HCT116 (cell line): ENCODE results near the gene C10orf53. TPM values are rescaled to one million over a fixed set of nuclear protein-coding genes. Genes with fewer than 3 reads are reported as not detected.

Source experiments
- ATAC-seq: fragments of 200-7000 bp; cut with Tn5 transposase; 2 replicates; pipeline ENCODE4 v1.9.1; 2020; ENCODE audit warnings: mild to moderate bottlenecking, moderate library complexity
- BruUV-seq: library from RNA; stranded (reverse); fragments of 400-500 nt; replicated peaks from 2 replicates; lab custom pipeline; 2021; lab: Mats Ljungman, UMichigan
- CTCF ChIA-PET: fragments of 300-600 bp; sonication (Branson Sonifier 250); formaldehyde crosslinking; loops from one replicate; lab custom pipeline; 2021; ENCODE audit warnings: antibody characterized with exemption; lab: Charles Lee
- POLR2A ChIA-PET: fragments of 300-600, 350-600 bp; sonication (Branson Sonifier 250); formaldehyde crosslinking; loops from one replicate; lab custom pipeline; 2021; ENCODE audit warnings: antibody characterized with exemption; lab: Charles Lee
- RAD21 ChIA-PET, 2 experiments: fragments of 300-600 bp; sonication (Branson Sonifier 250); formaldehyde crosslinking; loops; one replicate each; lab custom pipeline; 2023; ENCODE audit warnings: low total read pairs in 2 of 2; ENCODE audit not compliant: uncharacterized antibody in 2 of 2, unreplicated experiment in 2 of 2, low non-redundant PET in 1 of 2; lab: Charles Lee
- DNase-seq: peaks from one replicate; pipeline ENCODE4 v3.0.0-alpha.2; 2010; ENCODE audit warnings: low read depth, low spot score
- H2AFZ ChIP-seq: fragments of 200-600 bp; shearing (Covaris generic), sonication (generic); 2 replicates; pipeline ENCODE4 v1.6.1; 2017; ENCODE audit warnings: low read depth, mixed run types, mixed read lengths, antibody characterized with exemption, low read length; ENCODE audit not compliant: poor library complexity, severe bottlenecking
- H3K27ac ChIP-seq: 2 replicates; pipeline ENCODE4 v1.5.1; 2012; ENCODE audit warnings: low read depth, low read length
- H3K27me3 ChIP-seq: fragments of 200-600 bp; sonication (generic); 2 replicates; pipeline ENCODE4 v1.6.1; 2016; ENCODE audit warnings: mixed run types, low read length, mixed read lengths; ENCODE audit not compliant: insufficient read depth
- H3K36me3 ChIP-seq, 2 experiments: fragments of 200-500 bp in 1 of 2; fragments of 200-600 bp in 1 of 2; sonication (Bioruptor generic) in 1 of 2; sonication (generic) in 1 of 2; 2 replicates each; pipeline versions ENCODE4 v1.5.1 to v1.6.1; 2014 to 2016; ENCODE audit warnings: low read length in 2 of 2, inconsistent platforms in 1 of 2, mixed read lengths in 1 of 2, mixed run types in 1 of 2; ENCODE audit not compliant: insufficient read depth in 2 of 2, control insufficient read depth in 1 of 2
- H3K4me1 ChIP-seq, 2 experiments: fragments of 200-600 bp in 1 of 2; sonication (generic) in 1 of 2; 2 replicates each; pipeline versions ENCODE4 v1.5.1 to v1.6.1; 2012 to 2017; ENCODE audit warnings: low read length in 2 of 2, inconsistent platforms in 1 of 2, mild to moderate bottlenecking in 1 of 2, mixed read lengths in 1 of 2, mixed run types in 1 of 2, moderate library complexity in 1 of 2; ENCODE audit not compliant: insufficient read depth in 2 of 2, control insufficient read depth in 1 of 2
- H3K4me2 ChIP-seq: fragments of 200-600 bp; sonication (generic); 2 replicates; pipeline ENCODE4 v1.6.1; 2017; ENCODE audit warnings: mixed run types, low read length, mixed read lengths
- H3K4me3 ChIP-seq, 2 experiments: fragments of 200-600 bp in 1 of 2; sonication (generic) in 1 of 2; replicated peaks in 1 of 2; 2 replicates each; pipeline ENCODE4 v1.5.1; 2011 to 2016; ENCODE audit warnings: low read length in 2 of 2, control low read depth in 1 of 2, low read depth in 1 of 2, mild to moderate bottlenecking in 1 of 2, mixed read lengths in 1 of 2, mixed run types in 1 of 2
- H3K79me2 ChIP-seq: fragments of 200-600 bp; sonication (generic); 2 replicates; pipeline ENCODE4 v1.6.1; 2017; ENCODE audit warnings: mild to moderate bottlenecking, mixed run types, low read length, moderate library complexity, mixed read lengths; ENCODE audit not compliant: insufficient read depth
- H3K9ac ChIP-seq: fragments of 200-600 bp; sonication (generic); 2 replicates; pipeline ENCODE4 v1.6.1; 2016; ENCODE audit warnings: low read length, mixed read lengths
- H3K9me2 ChIP-seq: fragments of 200-600 bp; sonication (generic), shearing (Covaris generic); 2 replicates; pipeline ENCODE4 v1.6.1; 2017; ENCODE audit warnings: mixed run types, mild to moderate bottlenecking, moderate library complexity; ENCODE audit not compliant: insufficient read depth
- H3K9me3 ChIP-seq, 2 experiments: fragments of 200-500 bp in 1 of 2; fragments of 200-600 bp in 1 of 2; sonication (Bioruptor generic) in 1 of 2; sonication (generic) in 1 of 2; 2 replicates each; pipeline ENCODE4 v1.6.1; 2014 to 2017; ENCODE audit warnings: low read length in 2 of 2, mixed read lengths in 2 of 2, inconsistent platforms in 1 of 2, low read depth in 1 of 2, mild to moderate bottlenecking in 1 of 2, mixed run types in 1 of 2, moderate library complexity in 1 of 2; ENCODE audit not compliant: control insufficient read depth in 1 of 2, insufficient read depth in 1 of 2
- H4K20me1 ChIP-seq: fragments of 200-600 bp; sonication (generic), shearing (Covaris generic); 2 replicates; pipeline ENCODE4 v1.6.1; 2017; ENCODE audit warnings: mixed run types, mild to moderate bottlenecking, moderate library complexity; ENCODE audit not compliant: insufficient read depth
- CEBPB ChIP-seq: IDR thresholded peaks from 2 replicates; pipeline ENCODE4 v1.6.1; 2012; ENCODE audit warnings: low read depth
- EGR1 ChIP-seq: IDR thresholded peaks from 2 replicates; pipeline ENCODE4 v1.6.1; 2012; ENCODE audit warnings: low read depth
- EZH2 ChIP-seq: fragments of 200-600 bp; sonication (generic); IDR thresholded peaks from 2 replicates; pipeline ENCODE4 v1.6.1; 2017; ENCODE audit warnings: antibody characterized with exemption, mixed run types
- EZH2phosphoT487 ChIP-seq: fragments of 200-600 bp; IDR thresholded peaks from 2 replicates; pipeline ENCODE4 v1.6.1; 2018; ENCODE audit warnings: antibody characterized with exemption, borderline replicate concordance
- SP1 ChIP-seq: IDR thresholded peaks from 2 replicates; pipeline ENCODE4 v1.6.1; 2012; ENCODE audit warnings: low read depth
- YY1 ChIP-seq: IDR thresholded peaks from 2 replicates; pipeline ENCODE4 v1.6.1; 2011; ENCODE audit warnings: low read length, low read depth, moderate library complexity, mild to moderate bottlenecking; ENCODE audit not compliant: insufficient replicate concordance; ENCODE audit errors: extremely low read depth
- ZFX ChIP-seq: fragments of 450-650 bp; IDR thresholded peaks from 2 replicates; pipeline ENCODE4 v1.6.1; 2017
- ZNF274 ChIP-seq: fragments of 200-500 bp; sonication (Bioruptor generic); IDR thresholded peaks from 2 replicates; pipeline ENCODE4 v1.6.1; 2014; ENCODE audit warnings: mild to moderate bottlenecking, low read depth, low read length, inconsistent platforms
- intact Hi-C: fragments of 100-400 bp; cut with micrococcal nuclease; formaldehyde crosslinking; loops from 2 replicates; pipeline ENCODE4 v1.10.0; 2022
- total RNA-seq: library from RNA; stranded (reverse); gene quantifications from one replicate; pipeline ENCODE4 v1.2.1, GENCODE V29; 2021; ENCODE audit not compliant: unreplicated experiment
- TF ChIP-seq, protein P1 (sequence below): IDR thresholded peaks from 2 replicates; pipeline ENCODE4 v1.6.1; 2012; ENCODE audit warnings: low read depth
- TF ChIP-seq, protein P2 (sequence below): IDR thresholded peaks from 2 replicates; pipeline ENCODE4 v1.6.1; 2011; ENCODE audit warnings: mild to moderate bottlenecking, low read length, moderate library complexity; ENCODE audit not compliant: insufficient replicate concordance; ENCODE audit errors: extremely low read depth
- TF ChIP-seq, protein P3 (sequence below), 3 experiments: fragments of 200-600 bp in 1 of 3; sonication (generic) in 1 of 3; IDR thresholded peaks in 2 of 3; conservative IDR thresholded peaks in 1 of 3; 2 replicates each; pipeline ENCODE4 v1.5.1; 2012 to 2017; ENCODE audit warnings: low read depth in 2 of 3, low read length in 2 of 3, antibody characterized with exemption in 1 of 3, borderline replicate concordance in 1 of 3, control low read depth in 1 of 3, mild to moderate bottlenecking in 1 of 3, mixed read lengths in 1 of 3, mixed run types in 1 of 3, moderate library complexity in 1 of 3; ENCODE audit not compliant: insufficient read depth in 1 of 3

Gene C10orf53
- total RNA-seq, 1 experiment from 2014 or later: not detected

DNA sequence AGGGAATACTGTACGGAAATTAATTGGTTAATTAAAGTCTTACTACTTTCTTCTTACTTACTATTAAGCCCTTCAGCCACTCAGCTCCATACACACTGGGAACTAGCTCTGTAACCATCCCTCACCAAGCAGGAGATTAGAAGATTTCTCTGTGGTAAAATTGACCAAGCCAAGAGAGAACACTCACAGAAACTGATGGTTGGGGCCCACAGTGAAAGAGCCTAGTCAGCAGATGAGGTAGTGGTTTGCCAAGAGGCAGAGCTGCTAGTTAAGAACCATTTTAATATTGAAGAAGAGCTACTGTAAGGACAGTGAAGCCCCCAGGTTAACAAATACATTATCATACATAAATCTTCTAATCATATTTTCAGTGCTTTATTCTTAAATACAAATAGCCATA, 21.8 kb upstream of the C10orf53 start:
- Histone ChIP-seq H4K20me1 (no peaks in the 10 kb centered on the region), H2AFZ (no peak overlapping the region), H3K79me2 (no peaks in the 10 kb centered on the region), H3K27ac (no peak overlapping the region), H3K9me3 (peaks cover 0 to 7% of the 10 kb centered on the region in 2 experiments; a peak in 1 of 4 replicates), H3K27me3 (no peaks in the 10 kb centered on the region), H3K9ac (no peak overlapping the region), H3K4me3 (no peak overlapping the region), H3K36me3 (no peaks in the 10 kb centered on the region), H3K9me2 (no peaks in the 10 kb centered on the region), H3K4me1 (no peaks in the 10 kb centered on the region), H3K4me2 (no peak overlapping the region)
- POLR2A ChIA-PET: no interaction called here
- no peak for ATAC-seq
- TF ChIP-seq ZNF274: no peak
- TF ChIP-seq, protein P1, sequence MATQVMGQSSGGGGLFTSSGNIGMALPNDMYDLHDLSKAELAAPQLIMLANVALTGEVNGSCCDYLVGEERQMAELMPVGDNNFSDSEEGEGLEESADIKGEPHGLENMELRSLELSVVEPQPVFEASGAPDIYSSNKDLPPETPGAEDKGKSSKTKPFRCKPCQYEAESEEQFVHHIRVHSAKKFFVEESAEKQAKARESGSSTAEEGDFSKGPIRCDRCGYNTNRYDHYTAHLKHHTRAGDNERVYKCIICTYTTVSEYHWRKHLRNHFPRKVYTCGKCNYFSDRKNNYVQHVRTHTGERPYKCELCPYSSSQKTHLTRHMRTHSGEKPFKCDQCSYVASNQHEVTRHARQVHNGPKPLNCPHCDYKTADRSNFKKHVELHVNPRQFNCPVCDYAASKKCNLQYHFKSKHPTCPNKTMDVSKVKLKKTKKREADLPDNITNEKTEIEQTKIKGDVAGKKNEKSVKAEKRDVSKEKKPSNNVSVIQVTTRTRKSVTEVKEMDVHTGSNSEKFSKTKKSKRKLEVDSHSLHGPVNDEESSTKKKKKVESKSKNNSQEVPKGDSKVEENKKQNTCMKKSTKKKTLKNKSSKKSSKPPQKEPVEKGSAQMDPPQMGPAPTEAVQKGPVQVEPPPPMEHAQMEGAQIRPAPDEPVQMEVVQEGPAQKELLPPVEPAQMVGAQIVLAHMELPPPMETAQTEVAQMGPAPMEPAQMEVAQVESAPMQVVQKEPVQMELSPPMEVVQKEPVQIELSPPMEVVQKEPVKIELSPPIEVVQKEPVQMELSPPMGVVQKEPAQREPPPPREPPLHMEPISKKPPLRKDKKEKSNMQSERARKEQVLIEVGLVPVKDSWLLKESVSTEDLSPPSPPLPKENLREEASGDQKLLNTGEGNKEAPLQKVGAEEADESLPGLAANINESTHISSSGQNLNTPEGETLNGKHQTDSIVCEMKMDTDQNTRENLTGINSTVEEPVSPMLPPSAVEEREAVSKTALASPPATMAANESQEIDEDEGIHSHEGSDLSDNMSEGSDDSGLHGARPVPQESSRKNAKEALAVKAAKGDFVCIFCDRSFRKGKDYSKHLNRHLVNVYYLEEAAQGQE: no peak
- TF ChIP-seq, protein P2, sequence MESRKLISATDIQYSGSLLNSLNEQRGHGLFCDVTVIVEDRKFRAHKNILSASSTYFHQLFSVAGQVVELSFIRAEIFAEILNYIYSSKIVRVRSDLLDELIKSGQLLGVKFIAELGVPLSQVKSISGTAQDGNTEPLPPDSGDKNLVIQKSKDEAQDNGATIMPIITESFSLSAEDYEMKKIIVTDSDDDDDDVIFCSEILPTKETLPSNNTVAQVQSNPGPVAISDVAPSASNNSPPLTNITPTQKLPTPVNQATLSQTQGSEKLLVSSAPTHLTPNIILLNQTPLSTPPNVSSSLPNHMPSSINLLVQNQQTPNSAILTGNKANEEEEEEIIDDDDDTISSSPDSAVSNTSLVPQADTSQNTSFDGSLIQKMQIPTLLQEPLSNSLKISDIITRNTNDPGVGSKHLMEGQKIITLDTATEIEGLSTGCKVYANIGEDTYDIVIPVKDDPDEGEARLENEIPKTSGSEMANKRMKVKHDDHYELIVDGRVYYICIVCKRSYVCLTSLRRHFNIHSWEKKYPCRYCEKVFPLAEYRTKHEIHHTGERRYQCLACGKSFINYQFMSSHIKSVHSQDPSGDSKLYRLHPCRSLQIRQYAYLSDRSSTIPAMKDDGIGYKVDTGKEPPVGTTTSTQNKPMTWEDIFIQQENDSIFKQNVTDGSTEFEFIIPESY: no peak
- no peak for TF ChIP-seq ZFX
- TF ChIP-seq SP1: no peak
- TF ChIP-seq YY1: no peak
- no peak for TF ChIP-seq EZH2phosphoT487
- TF ChIP-seq EGR1: no peak
- TF ChIP-seq, protein P3, sequence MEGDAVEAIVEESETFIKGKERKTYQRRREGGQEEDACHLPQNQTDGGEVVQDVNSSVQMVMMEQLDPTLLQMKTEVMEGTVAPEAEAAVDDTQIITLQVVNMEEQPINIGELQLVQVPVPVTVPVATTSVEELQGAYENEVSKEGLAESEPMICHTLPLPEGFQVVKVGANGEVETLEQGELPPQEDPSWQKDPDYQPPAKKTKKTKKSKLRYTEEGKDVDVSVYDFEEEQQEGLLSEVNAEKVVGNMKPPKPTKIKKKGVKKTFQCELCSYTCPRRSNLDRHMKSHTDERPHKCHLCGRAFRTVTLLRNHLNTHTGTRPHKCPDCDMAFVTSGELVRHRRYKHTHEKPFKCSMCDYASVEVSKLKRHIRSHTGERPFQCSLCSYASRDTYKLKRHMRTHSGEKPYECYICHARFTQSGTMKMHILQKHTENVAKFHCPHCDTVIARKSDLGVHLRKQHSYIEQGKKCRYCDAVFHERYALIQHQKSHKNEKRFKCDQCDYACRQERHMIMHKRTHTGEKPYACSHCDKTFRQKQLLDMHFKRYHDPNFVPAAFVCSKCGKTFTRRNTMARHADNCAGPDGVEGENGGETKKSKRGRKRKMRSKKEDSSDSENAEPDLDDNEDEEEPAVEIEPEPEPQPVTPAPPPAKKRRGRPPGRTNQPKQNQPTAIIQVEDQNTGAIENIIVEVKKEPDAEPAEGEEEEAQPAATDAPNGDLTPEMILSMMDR (IDR thresholded peaks at IDR 0.05 in 2 of 3, conservative IDR thresholded peaks at IDR 0.05 in 1 of 3; ENCODE audit: borderline replicate concordance in 1 of 3, insufficient read depth in 1 of 3, low read depth in 2 of 3, low read length in 2 of 3): no peak
- no peak for TF ChIP-seq CEBPB
- TF ChIP-seq EZH2: no peak
- DNase-seq: no peak
- CTCF ChIA-PET: no interaction called here
- intact Hi-C loops: no loop called here
- RAD21 ChIA-PET: no interaction called here
- BruUV-seq: no TSS peak
